HG03354 (cell line): Measurements from ENCODE around the gene PTEN.
A peak's percentile ranks its signal among the peaks of the same experiment; 100 is the strongest.
"Not testable (repeated sequence)": the region's sequence is repeated elsewhere in the genome, so short reads cannot be mapped to it uniquely, and the experiment has no call there.

Source experiments
- ATAC-seq: cut with Tn5 transposase; IDR thresholded peaks from one replicate; pipeline ENCODE4 v1.9.1; 2021; ENCODE audit warnings: mild to moderate bottlenecking; ENCODE audit not compliant: unreplicated experiment, poor library complexity, severe bottlenecking

Gene PTEN

DNA sequence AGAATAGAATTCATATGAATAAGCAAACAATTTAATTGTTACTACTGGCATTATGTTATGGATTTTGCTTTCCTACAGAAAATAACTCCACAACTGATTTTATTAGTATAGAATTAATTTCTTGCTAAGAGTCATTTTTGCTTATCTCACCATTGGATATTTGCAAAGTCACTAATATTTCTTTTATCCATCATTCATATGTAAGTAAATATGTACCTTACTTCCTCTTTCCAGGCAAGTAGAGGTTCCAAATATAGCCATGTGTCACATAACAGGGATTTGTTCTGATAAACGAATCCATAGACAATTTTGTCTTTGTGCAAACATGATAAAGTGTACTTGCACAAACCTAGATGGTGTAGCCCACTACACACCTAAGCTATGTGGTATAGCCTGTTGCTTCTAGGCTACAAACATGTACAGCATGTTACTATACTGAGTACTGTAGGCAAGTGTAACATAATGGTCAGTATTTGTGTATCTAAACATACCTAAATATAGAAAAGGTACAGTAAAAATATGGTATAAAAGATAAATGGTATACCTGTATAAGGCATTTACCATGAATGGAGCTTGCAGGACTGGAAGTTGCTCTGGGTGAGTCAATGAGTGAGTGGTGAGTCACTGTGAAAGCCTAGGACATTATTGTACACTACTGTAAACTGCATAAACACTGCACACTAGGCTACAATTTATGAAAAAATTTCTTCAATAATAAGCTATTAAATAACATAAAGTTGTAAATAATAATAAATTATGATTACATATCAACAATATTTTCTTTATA is 18.4 kb upstream of the PTEN start:
- no peak for ATAC-seq

DNA sequence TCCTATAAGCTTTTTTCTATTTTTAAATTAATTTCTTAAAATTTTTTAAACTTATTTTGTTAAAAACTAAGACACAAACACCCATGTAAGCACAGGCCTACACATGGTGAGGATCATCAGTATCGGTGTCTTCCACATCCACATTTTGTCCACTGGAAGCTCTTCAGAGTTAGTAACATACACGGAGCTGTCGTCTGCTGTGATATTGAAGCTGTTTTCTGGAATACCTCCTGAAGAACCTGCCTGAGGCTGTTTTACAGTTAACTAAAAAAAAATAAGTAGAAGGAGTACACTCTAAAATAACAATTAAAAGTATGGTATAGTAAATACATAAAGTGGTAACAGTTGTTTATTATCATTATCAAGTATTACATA is 17.8 kb upstream of the PTEN start:
- no peak for ATAC-seq

DNA sequence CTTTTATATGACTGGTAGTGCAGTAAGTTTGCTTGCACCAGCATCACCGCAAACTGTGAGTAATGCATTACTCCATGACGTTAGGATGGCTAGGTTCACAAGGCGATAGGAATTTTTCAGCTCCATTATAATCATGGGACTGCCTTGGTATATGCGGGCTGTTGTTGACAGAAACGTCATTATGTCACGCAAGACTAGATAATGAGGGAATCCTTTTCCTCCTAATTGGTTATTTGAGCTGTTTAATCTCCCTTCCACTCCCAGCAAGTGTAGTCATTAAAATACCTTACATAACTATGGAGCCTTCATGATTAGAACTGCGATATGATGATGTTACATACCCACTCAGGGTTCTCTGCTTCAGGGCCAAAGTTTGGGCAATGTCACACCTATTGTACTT is 17.4 kb upstream of the PTEN start:
- ATAC-seq: no peak

DNA sequence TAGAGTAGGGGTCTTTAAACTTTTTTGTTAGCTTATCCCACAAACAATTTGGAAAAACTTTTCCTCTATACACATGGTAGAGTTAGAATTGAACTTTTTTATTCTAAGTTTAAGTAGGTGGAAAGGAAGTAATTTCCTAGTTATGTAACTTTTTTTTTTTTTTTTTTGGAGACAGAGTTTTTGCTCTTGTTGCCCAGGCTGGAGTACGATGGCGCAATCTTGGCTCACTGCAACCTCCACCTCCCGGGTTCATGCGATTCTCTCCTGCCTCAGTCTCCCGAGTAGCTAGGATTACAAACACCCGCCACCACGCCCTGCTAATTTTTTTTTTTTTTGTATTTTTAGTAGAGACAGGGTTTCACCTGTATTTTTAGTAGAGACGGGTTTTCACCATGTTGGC is 16.7 kb upstream of the PTEN start:
- not testable (repeated sequence) for ATAC-seq

DNA sequence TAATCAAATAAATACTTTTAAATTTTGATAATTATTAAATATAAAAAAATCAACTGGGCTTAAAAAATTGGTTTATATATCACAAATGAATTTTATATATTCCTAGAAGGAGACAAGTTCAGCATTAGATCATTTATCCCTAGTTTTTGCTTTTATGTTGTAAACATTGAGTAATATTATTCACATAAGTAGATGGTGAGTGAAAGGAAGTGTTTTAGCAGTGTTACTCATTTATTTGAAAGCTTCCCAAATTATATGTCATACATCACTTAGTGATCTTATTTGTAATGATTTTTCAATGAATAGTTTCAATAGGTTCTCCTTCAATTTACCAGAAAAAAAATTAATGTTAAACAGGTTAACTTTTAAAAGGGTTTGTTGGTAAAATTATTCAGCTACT is 15.9 kb upstream of the PTEN start:
- ATAC-seq: no peak

- no peak for ATAC-seq
These were observed 14.4 kb upstream of the PTEN start for GRCh38 chr10:87849001-87849400.

- no peak for ATAC-seq
These were observed 12.7 kb upstream of the PTEN start for GRCh38 chr10:87850742-87851205.

- no peak for ATAC-seq
These were observed 11.3 kb upstream of the PTEN start for GRCh38 chr10:87852089-87852488.

- not testable (repeated sequence) for ATAC-seq
These were observed 8.2 kb upstream of the PTEN start for GRCh38 chr10:87855247-87855646.

DNA sequence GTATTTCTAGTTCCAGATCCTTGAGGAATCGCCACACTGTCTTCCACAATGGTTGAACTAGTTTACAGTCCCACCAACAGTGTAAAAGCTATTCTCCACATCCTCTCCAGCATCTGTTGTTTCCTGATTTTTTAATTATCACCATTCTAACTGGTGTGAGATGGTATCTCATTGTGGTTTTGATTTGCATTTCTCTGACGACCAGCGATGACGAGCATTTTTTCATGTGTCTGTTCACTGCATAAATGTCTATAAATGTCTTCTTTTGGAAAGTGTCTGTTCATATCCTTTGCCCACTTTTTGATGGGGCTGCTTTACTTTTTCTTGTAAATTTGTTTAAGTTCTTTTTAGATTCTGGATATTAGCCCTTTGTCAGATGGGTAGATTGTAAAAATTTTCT is 7.8 kb upstream of the PTEN start:
- ATAC-seq: not testable (repeated sequence)

GRCh38 chr10:87860156-87860795 is 3.1 kb upstream of the PTEN start:
- ATAC-seq: no peak

DNA sequence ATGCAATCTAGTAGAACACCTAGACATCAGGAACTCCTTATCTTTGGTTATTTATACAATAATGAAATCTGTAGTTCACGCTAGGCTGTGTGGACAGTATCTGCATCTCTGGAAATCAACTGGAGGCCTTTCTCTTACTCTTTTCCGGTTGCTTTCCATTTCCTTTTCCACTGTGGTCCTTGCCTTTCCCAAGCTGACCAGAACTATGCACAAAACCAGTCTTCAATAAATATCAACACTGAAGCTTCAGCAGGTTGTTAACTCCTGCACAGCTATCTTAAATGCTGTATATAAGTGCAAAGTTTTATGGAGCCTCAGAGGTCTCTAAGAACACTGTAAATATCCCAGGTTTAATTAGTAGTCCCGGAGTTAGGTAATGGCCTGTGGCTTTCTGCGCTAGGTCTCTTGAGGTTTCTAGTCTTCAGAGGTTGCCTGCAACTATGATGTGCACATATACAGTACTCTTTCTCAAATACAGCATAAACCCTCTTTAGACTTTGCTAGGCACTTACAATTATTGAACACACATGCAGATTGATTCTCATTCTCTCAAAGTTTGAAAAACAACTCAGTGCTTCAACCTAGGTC is 2.5 kb upstream of the PTEN start:
- no peak for ATAC-seq

DNA sequence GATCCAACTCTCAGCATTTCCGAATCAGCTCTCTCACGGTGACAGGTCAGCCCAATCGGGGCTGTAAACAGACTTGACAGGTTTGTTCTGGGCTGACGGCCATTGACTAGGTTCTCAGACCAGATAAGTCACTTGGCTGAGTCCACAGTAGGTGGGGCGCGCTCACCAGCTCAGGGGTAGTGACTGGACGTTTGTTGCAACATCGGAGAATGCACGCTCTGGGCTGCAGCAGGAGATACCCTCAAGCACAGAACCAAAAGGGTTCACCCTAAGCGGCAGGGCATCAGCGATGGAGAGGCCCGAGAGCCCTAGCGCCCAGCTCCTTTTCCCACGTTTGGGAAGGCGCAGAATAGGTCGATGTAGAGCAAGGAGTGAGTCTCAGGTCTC is 1.9 kb upstream of the PTEN start:
- peak; percentile 20 for ATAC-seq

DNA sequence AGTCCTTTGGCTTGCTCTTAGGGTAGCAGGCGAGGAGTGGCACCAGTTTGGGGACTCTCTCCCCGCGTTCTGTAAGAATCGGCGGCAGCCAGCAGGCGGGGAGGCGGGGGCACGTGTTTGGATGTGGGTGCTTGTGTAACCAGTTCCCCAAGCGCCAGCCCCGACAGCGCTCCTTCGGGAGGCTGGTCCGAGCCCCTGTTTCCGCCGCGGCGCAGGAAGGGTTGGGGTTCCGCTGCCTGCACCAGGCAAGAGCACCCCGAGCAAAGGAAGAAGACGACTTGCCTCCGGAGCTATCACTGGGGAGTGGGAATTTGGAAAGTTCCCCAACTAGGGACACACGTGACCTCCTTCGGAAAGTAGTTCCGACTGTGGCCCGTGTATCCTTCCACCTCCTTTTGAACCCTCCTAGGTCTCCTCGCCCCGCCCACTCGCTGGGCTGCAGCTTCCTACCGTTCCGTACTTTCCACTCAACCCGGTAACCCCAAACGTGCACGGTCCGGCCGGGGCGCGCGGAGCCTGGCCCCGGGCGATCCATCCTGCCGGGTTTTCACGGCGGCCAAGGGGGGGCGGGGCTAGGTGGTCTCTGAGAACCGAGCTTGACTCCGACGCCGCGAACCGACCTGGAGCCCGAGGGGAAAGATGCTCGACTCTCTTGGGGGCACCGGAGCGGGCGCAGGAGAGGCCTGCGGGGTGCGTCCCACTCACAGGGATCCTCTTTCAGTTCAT is 1.3 kb upstream of the PTEN start:
- peak; percentile 60 for ATAC-seq

- peak; percentile 17 for ATAC-seq
These were observed 759 bp upstream of the PTEN start for GRCh38 chr10:87862679-87863052.

- ATAC-seq: peak; percentile 1
These were observed 598 bp downstream of the PTEN start for GRCh38 chr10:87863951-87864495.

GRCh38 chr10:87864496-87865059 is 1.2 kb downstream of the PTEN start:
- no peak for ATAC-seq

DNA sequence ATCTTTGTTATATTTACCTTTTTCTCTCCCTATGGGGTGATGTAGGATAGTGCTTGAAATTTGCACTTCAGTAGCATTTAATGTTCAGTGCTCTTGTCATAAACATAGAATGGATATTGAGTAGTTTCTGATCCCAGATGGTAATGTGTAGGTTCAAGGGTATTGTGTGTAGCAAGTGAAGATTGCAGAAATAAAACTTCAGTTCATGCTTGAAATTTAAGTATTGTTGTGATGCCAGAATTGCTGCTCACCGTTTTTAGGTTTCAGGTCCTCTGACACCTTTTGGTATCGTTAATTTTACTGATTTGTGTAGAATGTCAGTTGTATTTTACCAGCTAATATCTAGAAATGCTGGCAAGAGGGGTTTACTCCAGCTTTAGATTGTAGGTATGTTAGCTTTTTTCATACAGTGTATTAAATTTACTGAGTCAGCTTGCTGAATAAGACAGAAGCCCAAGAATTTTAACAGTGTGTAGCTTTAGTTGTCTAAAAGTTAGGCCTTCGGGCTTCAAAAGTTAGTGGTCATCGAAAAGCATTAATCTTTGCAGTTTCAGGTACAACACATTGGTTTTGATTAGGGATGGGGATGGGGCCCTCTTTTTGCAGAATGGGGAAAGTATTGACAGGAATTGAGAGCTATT is 1.9 kb downstream of the PTEN start:
- no peak for ATAC-seq

DNA sequence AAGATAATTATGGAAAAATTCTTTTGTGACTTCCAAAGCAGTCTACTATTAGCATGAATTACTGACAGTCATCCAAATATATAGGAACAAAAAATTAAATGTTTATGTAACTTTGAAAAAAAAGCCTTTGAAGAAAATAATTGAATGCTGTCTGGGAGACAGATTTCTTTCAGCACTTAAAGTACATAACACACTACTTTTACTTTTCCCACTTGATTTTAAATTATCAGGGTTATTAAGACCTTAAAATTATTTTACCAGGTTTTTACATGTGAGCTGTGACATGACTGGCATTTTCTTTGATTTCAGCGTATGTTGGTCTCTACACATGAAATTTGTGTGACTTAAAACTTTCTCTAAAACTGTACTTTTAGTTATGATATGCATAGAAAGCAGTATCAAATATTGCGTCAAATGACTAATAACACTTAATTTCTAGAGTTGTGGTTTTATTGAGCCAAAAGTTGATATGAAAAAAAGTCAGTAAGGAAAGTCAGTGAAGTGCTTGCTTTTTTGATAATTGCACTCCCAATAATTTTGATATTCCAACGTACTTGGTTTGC is 3.1 kb downstream of the PTEN start:
- ATAC-seq: no peak
